Measurements from ENCODE around the gene LRSAM1. TPM values are rescaled to one million over a fixed set of nuclear protein-coding genes. Genes with fewer than 3 reads are reported as not detected.

LRSAM1 gene
- total and polyA plus RNA-seq, 2 of the 8 experiments (the other 6 are each of a cell fraction or from before 2014, with no cell fraction given), result 9.7 to 18.3 TPM

- Histone ChIP-seq H3K23ac (ENCODE audit: insufficient read length) (no peak overlapping the region), H4K5ac (ENCODE audit: insufficient read length, low read depth, low read length) (no peak overlapping the region), H3K4ac (replicated peaks; ENCODE audit: insufficient read length, low read depth, low read length) (no peak overlapping the region), H3K4me1 (replicated peaks in 1 of 4; ENCODE audit: control insufficient read depth in 3 of 4, insufficient read depth in 4 of 4, low read length in 3 of 4) (peaks cover 0 to 7% (median 2%) of the 10 kb centered on the region in 4 experiments; a peak in 5 of 7 replicates), H3K79me2 (ENCODE audit: control insufficient read depth in 1 of 2, insufficient read depth in 2 of 2, low read length in 2 of 2) (no peaks in the 10 kb centered on the region), H2AFZ (ENCODE audit: low read length) (no peak overlapping the region), H3K56ac (replicated peaks; ENCODE audit: insufficient read length, low read depth, low read length) (no peak overlapping the region), H2BK20ac (ENCODE audit: low read length) (no peak overlapping the region), H3K9me3 (ENCODE audit: insufficient read depth in 2 of 2, low read depth in 1 of 2, low read length in 1 of 2) (no peaks in the 10 kb centered on the region), H2BK12ac (ENCODE audit: low read depth, low read length) (no peak overlapping the region), H3K36me3 (ENCODE audit: control insufficient read depth in 2 of 4, insufficient read depth in 4 of 4, low read length in 3 of 4) (peaks cover 3 to 7% (median 5%) of the 10 kb centered on the region in 4 experiments; a peak in 4 of 8 replicates), H2BK5ac (ENCODE audit: low read depth, low read length) (no peak overlapping the region), H2BK15ac (ENCODE audit: low read length) (no peak overlapping the region), H3K4me2 (ENCODE audit: insufficient read depth in 1 of 2, low read depth in 2 of 2, low read length in 2 of 2) (no peak overlapping the region), H3K23me2 (ENCODE audit: low read depth, low read length) (no peaks in the 10 kb centered on the region), H2BK120ac (replicated peaks; ENCODE audit: low read depth, low read length) (no peak overlapping the region), H4K8ac (ENCODE audit: extremely low read depth, insufficient read depth, low read length) (no peak overlapping the region), H3K27ac (ENCODE audit: low read depth, low read length) (no peak overlapping the region), H3K14ac (ENCODE audit: insufficient read length) (no peak overlapping the region), H3K79me1 (ENCODE audit: low read depth, low read length) (no peaks in the 10 kb centered on the region), H2AK5ac (ENCODE audit: low read depth, low read length) (no peak overlapping the region), H3K4me3 (ENCODE audit: extremely low read depth in 1 of 4, insufficient read depth in 2 of 4, low read depth in 3 of 4, low read length in 4 of 4) (no peak overlapping the region), H3K9ac (replicated peaks in 1 of 4; ENCODE audit: extremely low read depth in 1 of 4, low read depth in 3 of 4, low read length in 3 of 4) (no peak overlapping the region), H4K20me1 (replicated peaks in 1 of 2; ENCODE audit: control insufficient read depth in 1 of 2, insufficient read depth in 2 of 2, low read length in 2 of 2) (peaks cover 0 to 1% of the 10 kb centered on the region in 2 experiments), H3K18ac (ENCODE audit: extremely low read depth, low read length) (no peak overlapping the region), H4K91ac (replicated peaks; ENCODE audit: insufficient read length, low read length) (no peak overlapping the region), H3K27me3 (replicated peaks in 1 of 4; ENCODE audit: control insufficient read depth in 3 of 4, extremely low read depth in 1 of 4, insufficient read depth in 3 of 4, low read length in 3 of 4) (no peaks in the 10 kb centered on the region)
- DNase-seq (ENCODE audit: low read depth in 1 of 2, low spot score in 2 of 2) (no peak), FAIRE-seq (no peak)
- ChIA-PET POLR2A (ENCODE audit: partially characterized antibody) (interaction anchor here (3.1 kb wide), 1 partner anchor 41 kb away, joined by 16 read pairs; the partner anchor contains the start of genes LRSAM1 and RPL12), CTCF (ENCODE audit: partially characterized antibody) (interaction anchor here (0.5 to 6.9 kb wide), 10 partner anchors 11 to 377 kb away, joined by 3 to 78 read pairs (median 3); no protein-coding TSS in a partner anchor)
- no peak for TF ChIP-seq POU5F1 (IDR thresholded peaks at IDR 0.05; ENCODE audit: low read depth, low read length)
- no peak for TF ChIP-seq SUZ12 (IDR thresholded peaks at IDR 0.05; ENCODE audit: low read length)
- TF ChIP-seq NRF1 (IDR thresholded peaks at IDR 0.05; ENCODE audit: low read depth, low read length), result no peak
- TF ChIP-seq SIRT6 (IDR thresholded peaks at IDR 0.05; ENCODE audit: low read length), result no peak
- no peak for TF ChIP-seq USF2 (IDR thresholded peaks at IDR 0.05; ENCODE audit: low read length)
- TF ChIP-seq MAFK (IDR thresholded peaks at IDR 0.05; ENCODE audit: low read depth, low read length), result no peak
- no peak for TF ChIP-seq RAD21 (IDR thresholded peaks at IDR 0.05 in 1 of 2, conservative IDR thresholded peaks at IDR 0.05 in 1 of 2; ENCODE audit: low read depth in 2 of 2, low read length in 2 of 2)
- TF ChIP-seq E2F6 (IDR thresholded peaks at IDR 0.05), result no peak
- WGBS, 2 experiments (ENCODE audit: extremely low coverage in 1 of 2, insufficient coverage in 1 of 2, insufficient read length in 1 of 2, insufficient replicate concordance in 2 of 2, low coverage in 1 of 2, low lambda C conversion rate in 2 of 2, missing lambda C conversion rate in 1 of 2), result 87% methylated on average over 14 of the region's 14 CpGs; no CpG with 5 or more reads in 1 of the 2 experiments
Measured at GRCh38 chr9:127492616-127493015, 41.3 kb downstream of the LRSAM1 start.

All from H1 (cell line).